ENCODE measurements around the gene STAM.

Gene STAM

DNA sequence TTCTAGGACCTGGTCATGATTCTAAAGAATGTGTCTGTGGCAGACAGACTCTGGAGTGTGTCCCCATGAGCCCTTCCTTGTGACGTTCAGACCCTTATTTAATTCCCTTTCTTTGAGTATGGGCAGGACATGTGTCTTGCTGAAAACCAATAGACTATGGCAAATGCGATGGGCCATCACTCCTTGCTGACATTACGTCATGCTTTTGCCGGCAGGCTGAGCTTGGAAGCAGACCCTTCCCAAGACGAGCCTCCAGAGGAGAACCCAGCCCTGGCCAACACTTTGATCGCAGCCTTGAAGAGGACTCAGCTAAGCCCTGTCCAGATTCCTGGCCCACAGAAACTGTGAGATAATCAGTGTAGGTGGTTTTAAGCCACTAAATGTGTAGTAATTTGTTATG, 89.7 kb downstream of the STAM start:
- no peak for FAIRE-seq

DNA sequence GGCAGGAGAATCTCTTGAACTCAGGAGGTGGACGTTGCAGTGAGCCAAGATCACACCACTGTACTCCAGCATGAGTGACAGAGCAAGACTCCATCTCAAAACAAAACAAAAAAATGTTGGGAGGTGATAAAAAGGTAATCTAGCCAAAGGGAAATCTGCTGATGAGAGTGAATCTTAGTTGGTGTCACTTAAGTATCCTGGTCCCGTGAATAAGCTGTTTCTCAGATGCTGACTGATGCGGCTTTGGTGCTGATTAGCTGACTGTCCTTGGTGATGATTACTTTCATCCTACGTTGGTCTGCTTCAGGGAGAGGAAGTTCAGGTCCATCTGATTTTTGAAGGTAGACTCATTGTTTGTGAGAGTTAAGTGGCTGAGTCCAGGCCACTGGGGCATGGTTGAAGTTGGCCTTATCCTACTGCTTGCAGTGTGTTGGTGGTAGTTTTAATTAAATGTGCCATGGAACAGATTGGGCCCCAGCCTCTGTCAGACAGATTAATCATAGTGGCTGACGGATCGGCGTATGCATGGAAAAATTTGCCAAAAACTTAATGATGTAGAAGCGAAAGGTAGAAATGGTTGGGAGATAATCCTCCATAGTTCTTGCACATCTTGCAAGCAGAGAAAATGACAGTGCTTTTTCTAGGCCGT, 90.6 kb downstream of the STAM start:
- no peak for FAIRE-seq

DNA sequence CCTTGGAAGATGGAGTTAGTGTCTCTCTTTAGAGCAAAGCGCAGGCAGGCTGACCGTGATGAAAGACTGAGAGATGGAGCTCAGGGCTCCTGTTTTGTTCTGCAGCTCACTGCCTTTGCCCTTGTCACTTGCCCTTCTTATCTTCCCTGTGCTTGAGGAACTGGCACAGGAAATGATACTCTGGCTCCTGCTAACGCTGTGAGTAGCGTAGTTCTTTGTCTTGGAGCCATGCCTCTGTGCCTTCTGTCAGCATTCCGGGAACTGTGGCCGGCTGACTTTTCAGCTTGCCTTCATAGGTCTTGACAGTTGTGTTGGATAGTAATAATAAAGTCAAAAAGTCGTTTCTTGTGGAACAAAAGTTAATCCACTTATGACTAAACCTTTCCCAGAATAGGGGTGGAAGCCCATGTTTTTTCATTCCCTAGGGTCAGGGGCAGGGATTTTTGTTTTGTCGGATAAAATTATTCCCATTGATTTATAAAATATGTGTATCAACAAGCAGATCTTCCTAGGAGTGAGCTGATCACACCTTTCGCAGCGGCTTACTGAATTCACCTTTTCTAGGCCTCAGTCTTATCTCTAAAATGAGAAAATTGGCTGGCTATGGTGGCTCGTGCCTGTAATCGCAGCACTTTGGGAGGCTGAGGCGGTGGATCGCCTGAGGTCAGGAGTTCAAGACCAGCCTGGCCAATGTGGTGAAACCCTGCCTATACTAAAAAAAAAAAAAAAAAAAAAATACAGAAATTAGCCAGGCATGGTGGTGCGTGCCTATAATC, 91.4 kb downstream of the STAM start:
- no peak for FAIRE-seq

DNA sequence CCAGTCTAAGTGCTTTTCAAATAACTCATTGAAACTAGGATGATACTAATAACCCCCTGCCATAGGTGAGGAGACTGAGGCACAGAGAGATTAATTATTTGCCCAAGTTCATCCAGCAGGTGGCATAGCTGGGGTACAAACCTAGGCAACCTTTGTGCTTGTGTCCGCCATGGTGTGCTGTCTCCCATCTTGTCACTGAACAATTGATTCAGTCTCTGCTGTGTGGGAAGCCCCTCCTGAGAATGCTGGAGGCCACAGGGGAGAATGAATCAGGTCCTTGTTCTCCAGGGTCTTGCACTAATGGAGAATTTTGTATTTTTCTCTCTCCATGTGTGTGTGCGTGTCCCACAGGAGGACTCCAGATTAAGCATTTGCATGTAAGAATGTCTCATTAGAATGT, 92.3 kb downstream of the STAM start:
- no peak for FAIRE-seq

DNA sequence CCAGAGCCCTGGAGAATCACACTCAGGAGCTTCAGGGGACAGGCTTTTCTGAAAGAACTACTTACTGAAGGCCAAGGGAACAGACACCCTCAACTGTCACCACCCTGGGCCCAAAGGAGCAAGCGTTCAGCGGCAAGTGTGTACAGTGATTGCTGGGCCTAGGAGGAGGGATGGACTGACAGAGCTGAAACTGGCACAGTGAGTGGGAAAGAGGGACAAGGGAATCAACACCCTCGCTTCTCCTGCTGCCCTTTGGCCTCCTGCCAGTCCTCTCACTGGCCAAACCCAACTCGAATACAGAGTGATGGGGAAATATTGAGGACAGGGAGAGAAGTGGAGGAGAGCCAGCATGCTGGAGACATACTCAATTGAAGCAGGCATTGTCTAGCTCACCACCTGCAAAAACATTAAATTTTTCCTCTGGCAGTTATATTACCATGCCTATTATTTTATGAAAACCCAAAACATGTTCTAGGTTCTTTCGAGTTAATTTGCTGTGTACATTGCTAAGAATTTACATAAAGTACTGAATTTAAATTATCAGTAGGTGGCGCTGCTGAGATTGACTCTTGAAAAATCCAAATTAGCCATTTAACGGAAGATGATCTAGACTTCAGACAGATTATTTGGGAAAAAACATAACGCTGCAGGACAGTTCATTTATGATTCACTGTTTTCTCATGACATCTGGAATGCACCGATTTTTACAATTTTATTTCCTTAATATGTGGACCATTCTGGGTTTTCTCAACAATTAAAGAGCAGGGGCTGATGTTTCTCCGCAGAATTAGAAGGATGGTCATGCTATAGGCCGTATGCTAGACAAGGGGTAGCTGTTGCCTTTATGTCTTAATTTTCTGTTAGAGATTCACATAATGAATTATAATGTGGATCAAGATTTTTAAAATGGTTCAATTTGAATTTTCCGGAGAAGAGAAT, 93.3 kb downstream of the STAM start:
- peak; percentile 70 for FAIRE-seq

DNA sequence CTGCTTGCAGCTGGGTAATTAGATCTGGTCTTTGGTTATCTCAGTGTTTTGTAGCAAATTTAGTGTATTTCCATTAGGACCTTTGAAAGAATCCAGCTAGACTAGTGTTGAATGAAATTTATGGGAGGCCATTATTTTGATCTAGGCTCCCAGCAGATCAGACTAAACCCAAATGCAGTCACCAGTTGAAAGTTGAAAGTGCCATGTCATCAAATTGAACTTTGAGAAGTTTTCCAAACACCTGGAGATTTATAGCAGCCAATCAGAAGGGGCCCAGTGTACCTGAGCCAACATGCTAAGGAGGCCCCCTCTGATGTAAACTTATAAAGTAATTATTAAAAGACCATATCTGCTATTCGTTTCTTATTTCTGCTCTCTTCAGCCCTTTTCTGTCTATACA, 96.7 kb downstream of the STAM start:
- FAIRE-seq = no peak

DNA sequence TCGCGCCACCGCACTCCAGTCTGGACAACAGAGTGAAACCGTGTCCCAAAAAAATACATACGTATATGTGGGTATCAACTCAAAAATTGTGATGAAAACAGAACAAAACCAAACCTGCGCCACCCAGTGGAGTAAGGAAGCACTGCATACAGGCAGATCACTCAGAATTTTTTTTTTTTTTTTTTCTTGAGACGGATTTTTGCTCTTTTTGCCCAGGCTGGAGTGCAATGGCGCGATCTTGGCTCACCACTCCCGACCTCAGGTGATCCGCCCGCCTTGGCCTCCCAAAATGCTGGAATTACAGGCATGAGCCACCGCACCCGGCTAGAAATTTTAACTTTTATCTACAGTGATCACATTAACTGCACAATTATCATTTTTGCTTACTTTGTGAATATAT, 99.0 kb downstream of the STAM start:
- no peak for FAIRE-seq

DNA sequence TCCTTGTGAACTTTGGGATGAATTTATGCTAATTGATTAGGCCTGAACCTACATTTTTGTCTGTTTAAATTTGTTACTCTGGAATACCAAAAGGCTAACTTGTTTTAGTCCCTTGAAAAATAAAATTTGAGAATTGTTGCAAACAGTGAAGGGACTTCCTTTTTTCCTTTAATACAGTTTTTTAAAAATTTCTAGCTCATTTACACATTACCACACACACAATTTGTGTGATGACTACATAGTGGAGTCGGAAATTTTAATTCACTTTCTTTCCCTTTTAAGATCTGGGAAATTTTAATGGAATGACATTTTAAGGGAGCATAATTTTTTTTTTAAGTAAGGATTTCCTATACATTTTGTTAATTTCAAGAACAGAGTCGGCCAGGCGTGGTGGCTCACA, 99.5 kb downstream of the STAM start:
- no peak for FAIRE-seq

DNA sequence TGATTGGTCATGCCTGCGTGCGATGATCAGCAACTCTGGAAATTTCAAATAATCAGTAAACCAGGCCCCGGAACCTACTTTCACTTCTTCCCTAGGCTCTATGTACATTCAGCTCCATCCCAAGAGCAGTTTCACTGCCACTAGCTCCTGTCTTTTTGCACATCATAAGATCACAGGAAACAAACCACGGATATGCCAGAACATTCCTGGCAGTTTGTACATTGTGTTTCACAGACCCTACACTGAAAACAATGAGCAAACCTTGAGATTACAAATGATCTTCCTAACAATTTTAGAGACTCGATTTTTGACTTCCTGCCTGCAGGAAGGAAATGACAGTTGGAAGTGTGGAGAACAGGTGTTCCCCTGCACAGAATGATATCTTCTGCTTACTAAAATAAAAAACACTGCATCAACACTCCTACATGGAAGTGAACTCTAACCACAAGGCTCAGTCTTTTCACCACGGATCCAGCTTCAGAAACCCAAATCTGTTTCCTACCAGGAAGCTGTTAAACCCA, 100.5 kb downstream of the STAM start:
- FAIRE-seq = no peak

DNA sequence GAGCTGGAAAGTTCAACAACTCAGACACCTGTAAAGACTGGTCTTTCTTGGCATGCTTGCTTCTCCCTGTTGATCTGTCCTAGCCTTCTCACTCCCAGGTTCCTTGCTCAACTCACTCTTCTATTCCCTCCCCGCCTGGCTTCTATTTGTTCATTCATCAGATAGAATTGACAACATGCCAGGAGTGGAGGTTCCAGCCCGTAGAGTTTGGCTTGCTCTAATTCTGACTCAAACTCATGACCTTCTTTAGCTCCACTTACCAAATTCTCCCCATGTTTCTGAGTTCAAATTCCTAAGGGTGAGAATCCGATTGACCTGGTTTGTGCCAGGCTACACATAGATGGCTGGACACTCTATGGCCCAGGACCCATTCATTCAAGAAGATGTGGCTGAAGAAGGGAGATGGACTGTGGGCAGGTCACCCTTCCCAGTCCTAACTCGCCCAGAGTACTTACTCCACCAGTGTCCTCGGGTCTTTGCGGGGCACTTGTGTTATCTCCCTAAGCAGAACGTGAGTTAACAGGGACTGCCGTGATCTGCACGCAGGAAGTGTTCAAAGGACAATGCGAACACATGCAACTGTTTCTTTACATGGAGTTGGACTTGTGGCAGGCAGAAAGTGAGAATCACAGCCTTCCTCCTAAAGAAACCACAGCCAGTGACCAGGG, 104.1 kb downstream of the STAM start:
- no peak for FAIRE-seq

DNA sequence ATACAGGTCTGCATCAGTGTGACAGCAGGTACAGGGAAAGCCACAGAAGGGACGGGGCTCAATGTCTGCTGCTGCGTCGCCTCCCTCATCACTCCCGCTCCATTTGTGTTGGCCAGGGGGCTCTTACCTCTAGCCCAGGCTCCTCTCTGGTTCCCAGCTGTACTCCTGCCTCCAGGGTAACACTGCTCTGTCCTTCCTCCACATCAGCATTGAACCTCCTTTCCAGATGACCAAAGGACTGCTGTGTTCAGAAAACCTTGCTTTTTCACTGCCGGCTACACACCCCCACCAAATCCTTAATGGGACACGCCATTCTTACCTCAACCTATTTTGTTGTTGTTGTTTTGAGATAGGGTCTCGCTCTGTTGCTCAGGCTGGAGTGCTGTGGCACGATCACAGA, 105.9 kb downstream of the STAM start:
- no peak for FAIRE-seq

DNA sequence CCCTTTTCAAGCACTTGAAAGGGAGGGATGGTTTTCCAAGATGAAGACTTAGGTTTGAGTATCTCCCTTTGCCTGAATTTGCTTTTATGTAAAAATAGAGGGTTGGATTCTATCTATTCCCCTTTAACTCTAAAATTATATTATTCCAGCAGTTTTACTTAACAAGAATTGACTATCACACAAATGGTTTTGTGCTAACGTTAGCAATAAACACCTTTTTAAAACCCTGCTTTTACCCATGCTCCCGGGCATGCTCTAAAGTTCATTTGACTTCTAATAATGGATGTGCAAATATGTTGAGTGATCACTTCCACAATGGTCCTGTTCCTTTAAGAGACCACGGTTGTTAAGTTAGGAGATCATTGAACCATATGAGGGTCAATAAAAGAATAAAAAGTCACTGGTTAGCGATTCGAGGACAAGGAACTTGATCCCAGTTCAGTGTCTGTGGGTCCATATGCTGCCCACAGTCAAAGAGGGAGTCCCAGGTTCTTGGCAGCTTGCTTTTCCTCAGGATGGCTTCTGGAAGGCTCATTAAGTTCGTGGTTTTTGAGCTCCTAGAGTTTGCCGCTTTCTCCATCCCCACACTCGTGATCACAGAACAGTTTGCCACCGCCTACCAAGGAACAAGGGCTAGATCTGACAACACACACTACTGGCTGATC, 108.0 kb downstream of the STAM start, which contains the start of gene TMEM236:
TSS of gene TMEM236 (plus strand) at position 421 of the 665 bp plus-strand sequence. CDS start at position 516, 95 bp downstream.
- FAIRE-seq = no peak

DNA sequence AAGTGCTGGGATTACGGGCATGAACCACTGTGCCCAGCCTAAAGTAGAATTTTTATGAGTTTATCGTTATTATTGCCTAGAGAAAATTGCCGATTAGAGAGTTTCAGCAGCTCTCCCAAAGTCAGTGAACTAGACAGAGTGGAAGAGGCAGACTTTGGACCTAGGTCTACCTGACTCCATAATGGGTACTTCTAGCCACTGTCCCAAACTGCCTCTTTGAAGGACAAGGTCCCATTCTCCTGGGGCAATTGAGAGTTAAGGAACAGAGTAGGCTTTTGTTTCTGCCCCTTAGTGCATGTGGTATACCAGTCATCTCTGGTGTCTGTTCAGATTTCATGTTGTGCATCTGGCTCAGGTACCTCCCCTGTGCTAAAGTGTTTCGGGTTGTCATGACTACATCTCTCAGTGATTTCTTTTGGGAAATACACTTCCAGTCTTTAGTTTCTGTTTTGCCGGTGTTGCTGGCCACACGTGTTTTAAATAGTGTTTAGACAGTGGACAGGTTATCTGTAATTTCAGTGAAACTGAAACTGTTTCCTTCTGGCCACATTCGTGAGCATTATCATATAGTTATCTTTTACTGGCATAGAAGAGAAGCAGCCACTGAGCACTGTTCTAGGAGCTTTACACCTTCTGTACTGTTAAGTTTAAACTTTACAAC, 112.7 kb downstream of the STAM start:
- no peak for FAIRE-seq

DNA sequence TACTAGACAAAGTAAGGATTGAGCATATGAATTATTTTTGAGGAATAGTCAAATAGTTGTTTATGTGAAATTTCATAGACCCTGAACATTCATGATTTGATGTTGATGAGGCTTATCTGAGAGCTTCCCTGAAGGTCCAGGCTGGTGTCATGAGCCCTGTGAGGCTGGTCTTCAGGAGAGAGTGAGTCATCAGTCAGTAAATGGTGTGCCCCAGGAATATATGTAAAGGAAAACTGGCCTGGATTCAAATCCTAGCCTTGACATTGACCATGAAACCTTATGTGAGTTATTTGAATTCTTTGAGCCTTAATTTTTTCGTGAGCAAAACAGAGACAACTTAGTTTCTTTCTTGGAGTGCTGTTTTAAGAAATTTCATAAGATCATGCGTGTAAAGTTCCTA, 114.2 kb downstream of the STAM start:
- FAIRE-seq = no peak

DNA sequence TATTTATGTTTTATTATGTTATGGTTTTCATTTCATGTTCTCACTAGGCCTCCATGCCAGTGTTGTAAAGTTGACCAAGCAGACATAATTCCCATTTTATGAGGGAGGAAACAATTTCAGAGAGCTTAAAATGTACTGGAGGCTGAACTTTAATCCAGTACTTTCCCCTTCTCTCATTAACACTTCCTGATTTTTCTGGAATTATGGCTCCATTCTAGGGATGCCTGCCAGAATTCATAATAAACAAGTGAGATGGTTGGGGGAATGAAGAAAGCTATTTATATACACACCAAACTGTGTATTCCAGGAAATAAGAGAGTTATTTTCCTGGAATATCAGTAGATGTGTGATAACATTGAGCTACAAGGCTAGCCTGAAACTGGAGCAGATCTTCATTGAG, 114.9 kb downstream of the STAM start:
- no peak for FAIRE-seq

DNA sequence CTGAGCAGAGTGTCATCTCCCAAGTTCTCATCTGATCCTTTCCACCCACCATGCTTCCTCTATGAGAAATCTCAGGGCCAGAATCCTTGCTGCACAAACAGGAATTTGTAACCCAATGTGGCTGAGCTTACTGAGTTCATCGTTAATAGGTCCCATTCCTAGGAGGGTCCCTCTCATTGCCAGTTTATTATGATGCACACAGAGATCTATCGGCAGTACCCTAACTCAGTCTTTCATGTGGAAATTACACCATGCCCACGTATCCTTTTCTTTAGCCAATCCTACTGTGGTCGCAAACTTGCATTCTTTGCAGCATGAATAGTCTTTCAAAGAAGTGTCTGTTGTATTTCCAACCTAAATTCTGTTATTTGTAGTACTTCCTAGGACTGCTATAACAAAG, 120.2 kb downstream of the STAM start:
- no peak for FAIRE-seq

DNA sequence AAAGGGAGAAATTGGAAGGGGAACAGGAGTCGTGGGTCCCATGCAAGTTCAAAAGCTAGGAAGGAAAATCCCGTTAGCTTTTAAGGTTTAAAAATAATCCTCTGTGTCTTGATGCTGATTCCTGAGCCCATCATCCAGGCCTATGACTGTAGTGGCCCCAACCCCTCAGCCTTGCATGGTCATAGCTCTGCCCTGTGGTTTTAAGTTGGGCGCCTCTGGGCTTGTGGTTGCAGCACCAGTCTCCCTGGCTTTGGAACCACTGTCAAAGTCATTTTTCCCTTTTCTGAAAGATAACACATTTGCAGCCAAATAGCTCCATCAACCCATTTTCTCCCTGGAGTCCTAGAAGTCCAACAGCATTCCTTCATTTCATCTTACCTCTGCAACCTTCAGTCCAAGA, 121.7 kb downstream of the STAM start:
- no peak for FAIRE-seq

Measured in endometrium (tissue), 2 donors.